Hematopoietic multipotent progenitor cell treated with erythropoietin and hydrocortisone succinate and interleukin-3 and kit ligand, for 15 days (in vitro differentiated cells): ENCODE measurements around the gene RALGPS1.

Source experiments
- DNase-seq: peaks from one replicate; pipeline ENCODE4 v3.0.0-alpha.2; 2015; ENCODE audit warnings: low spot score

RALGPS1 gene

DNA sequence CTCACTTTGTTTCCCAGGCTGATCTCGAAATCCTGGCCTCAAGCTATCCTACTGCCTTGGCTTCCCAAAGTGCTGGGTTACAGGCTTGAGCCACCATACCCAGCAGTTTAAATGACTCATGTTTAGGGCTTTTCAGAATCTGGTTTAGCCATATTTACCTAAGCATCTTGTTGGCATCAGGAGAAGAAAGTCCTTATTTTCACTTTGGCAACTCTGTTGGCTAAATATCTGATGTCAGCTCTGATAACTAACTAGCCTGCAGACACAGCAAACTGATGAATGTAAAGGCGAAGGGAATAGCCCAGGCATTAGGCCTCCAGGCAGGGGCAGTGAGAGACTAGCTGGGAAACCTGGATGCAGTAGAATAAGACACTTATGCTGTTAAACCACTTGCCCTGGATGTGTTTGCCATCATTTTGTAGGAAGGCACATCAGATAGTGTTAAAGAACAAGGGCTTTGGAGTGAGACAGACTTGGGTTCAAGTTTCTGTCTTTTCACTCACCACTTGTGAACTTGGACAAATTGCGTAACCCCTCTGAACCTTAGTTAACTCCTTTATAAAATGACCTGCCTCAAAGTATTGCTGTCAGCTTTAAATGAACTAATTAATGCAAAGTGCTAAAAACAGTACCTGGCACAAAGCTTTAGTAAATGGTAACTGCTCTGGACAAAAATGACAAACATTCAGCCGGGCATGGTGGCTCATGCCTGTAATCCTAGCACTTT is 315.3 kb downstream of the RALGPS1 start:
- no peak for DNase-seq

GRCh38 chr9:127231666-127232065 is 317.1 kb downstream of the RALGPS1 start:
- no peak for DNase-seq

DNA sequence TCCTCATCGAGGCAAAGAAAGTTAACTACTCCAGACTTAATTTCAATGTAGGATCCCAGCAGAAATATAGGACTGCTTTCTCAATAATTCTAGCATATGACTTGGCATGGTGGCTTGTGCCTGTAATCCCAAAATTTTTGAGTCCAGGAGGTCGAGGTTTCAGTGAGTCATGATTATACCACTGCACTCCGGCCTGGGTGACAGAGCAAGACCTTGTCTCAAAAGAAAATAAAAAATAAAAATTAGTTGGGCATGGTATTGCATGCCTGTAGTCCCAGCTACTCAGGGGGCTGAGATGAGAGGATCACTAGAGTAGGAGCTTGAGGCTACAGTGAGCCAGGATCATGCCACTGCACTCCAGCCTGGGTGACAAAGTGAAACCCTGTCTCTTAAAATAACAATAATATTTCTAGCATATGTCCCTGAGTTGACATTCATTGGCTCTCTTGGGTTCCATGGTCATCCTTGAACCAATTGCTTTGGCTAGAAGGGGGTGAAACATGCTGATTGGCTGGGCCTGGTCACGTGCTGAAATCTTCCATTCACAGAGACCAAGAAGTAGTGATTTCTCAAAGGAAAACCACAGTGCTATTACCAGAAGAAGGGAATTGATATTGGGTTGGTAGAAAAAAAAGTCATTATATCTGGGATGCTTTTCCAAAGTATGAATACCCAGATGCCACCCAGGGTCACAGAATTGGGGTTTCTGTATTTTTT is 318.4 kb downstream of the RALGPS1 start:
- DNase-seq: no peak

GRCh38 chr9:127233550-127233949 is 319.0 kb downstream of the RALGPS1 start:
- DNase-seq: no peak

GRCh38 chr9:127233989-127234388 is 319.4 kb downstream of the RALGPS1 start:
- DNase-seq: no peak

DNA sequence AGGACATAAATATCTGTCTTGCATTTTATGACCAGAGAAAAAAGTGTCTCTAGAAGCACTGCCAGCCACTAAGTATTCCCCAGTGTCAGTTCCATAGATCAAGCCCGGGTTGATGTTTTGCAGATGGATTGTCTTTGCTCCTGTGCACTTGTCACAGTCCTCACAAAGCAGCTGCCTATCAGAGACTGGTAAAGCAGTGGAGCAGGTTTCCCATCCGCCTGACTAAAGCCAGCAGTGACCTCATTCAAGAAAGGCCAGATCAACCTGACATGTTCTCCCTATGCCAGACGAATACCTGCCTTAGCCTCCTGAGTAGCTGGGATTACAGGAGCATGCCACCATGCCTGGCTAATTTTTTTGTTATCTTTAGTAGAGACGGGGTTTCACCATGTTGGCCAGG is 323.2 kb downstream of the RALGPS1 start:
- DNase-seq: no peak

GRCh38 chr9:127241354-127241753 is 326.8 kb downstream of the RALGPS1 start:
- DNase-seq: no peak

DNA sequence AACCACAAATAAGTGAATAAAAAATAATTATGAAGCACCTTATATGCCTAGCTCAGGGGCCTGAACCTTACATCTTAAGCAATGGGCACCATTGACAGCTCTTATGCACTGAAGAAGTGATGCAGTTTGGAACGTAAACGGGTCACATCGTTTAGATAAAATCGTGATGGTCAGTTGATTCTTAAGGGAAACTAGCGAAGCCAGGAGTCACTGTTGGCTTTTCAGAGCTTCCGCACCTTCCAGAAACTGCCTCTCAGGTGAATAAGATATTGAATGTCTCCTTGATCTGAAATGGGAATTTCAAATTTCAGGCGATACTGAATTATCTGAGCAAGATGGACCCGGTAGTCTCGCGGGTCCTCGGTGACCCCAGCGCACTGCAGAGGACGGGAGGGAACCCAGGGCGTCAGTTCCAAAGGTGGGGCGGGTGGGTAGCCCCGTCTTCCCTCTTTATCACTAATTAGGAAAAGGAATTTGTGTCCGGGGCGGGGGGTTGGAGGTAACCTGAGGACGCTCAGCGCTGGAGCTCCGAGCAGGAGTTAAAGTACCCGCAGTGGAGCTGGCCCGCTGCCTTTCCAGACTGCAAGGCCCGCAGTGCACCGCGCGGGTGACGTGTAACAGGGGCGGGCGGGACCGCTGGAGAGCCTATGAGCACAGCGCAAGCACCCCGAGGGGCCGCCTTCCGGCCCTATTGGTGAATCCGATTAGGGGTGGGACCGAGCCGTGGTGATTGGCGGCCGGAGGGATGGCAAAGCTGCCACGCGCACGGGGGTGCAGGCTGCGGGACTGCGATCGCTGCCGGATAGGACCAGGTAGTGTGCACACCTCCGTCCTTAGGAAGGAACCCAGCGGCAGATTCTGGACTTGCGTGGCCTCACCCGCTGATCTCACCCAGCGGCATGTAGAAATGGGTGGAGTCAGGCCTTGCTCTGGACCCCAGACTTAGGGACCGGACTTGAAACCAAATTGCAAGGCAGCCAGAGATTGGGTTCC is 330.3 kb downstream of the RALGPS1 start:
- DNase-seq: peak; percentile 84

GRCh38 chr9:127245637-127246164 is 331.1 kb downstream of the RALGPS1 start:
- no peak for DNase-seq

DNA sequence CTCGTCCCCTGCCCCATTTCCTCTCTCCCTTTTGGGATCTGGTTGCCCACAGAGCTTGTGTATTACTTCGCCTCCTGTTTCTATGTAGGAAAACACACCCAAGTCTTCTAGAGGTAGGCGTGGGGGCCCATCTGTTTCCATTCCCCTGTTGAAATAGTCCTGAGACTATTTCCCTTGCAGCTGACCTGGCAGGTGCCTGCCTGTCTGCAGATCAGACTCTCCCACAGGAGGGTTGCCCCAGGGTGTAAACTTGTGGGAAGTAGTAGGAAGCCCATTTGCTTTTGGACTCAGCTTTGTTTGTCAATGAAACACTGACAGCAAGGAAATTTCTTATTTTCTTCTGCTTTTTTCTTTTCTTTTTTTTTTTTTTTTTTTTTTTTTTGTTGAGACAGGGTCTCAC is 333.7 kb downstream of the RALGPS1 start:
- DNase-seq: no peak

DNA sequence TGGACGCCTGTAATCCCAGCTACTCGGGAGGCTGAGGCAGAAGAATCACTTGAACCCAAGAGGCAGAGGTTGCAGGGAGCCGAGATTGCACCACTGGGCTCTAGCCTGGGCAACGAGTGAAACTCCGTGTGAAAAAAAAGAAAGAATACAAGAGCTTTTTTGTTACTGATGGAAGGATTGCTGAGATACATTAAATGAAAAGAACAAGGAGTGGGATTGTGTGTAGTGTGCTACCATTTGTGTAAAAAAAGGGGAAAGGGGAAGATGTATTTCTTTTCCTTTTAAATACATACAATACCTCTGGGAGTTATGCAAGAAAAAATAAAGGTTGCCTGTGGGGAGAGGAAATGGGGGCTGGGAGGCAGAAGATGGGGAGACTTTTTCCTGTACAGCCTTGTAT is 335.3 kb downstream of the RALGPS1 start:
- DNase-seq: no peak

DNA sequence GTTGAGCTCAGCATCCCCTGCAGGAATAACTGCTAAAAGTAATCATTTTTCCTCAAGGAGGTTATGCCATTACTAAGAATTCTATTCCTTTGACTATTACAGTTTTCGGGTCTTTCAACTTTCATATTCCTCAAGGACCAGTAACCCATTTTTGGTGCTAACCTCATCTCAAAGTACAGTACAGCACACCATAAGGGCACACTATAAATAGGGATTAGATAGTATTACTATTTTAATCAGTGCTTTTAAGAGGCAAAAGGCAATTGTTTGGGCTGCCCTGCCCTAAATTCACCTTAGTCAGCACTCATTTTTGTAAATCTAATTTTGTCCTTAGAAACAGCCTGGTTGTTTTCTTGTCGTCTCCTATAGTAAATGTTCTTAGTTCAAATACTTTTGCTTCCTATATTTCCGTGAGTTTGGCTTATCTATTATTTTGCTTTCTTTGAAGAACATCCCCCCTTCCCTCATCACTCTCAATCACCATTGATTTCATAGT is 336.4 kb downstream of the RALGPS1 start:
- no peak for DNase-seq

DNA sequence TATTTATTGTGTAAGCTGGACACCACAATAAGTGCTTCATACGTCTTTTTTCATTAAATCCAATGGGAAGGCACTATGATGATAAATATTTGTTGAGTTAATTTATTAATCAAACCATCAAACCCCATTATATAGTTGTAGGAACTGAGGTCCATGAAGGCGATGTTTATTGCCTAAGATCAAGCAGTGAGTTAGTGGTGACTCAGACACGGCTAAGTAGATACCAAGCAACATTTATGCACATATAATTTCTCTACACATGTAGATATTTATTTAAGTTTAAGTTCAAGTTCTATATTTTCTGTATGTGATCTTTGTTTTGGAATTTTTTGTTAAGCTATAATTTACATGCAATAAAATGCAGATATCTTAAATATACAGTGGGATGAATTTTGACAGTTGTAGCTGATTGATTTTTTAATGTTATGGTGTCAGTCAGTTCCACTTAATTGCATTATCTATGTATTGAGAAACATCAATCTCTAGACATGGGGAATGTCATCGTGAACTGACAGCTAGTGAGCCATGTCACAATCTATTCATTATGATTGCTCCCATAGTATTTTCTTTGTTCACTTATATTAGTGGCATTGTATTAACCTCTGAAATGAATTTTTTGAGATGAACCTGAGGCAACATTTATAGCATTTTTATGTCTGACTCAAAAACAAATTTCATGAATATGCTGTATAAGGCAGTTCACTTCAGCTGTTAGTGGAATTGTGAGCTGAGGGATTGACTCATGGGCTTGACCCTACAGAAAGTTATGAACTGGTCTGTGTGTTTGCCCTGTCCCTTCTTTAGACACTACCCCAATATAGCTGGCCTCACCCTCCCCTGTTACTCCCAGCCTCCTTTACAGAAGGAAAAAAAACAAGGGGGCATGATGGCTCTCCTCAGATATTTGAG is 338.1 kb downstream of the RALGPS1 start:
- no peak for DNase-seq

DNA sequence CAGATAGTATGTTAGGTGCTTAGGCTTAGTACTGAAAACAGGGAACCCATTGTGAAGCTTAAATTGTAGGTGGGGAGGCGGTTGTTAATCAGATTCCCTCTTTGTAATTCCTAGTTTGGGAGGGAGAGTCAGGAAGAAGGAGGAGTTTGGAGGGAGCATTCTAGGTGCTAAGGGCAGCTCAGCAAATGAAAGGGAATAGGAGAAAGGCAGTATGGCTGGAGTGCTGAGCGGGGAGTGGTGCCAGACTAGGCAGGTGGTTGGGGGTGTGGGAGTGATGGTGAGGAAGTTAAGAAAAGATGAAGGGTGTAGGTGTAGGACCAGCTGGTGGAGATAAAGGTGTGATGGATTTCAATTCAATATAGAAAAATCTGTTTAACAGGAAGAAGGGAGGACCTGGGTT is 338.9 kb downstream of the RALGPS1 start:
- DNase-seq: no peak

GRCh38 chr9:127255692-127256091 is 341.1 kb downstream of the RALGPS1 start:
- no peak for DNase-seq

GRCh38 chr9:127256324-127256723 is 341.7 kb downstream of the RALGPS1 start:
- no peak for DNase-seq

GRCh38 chr9:127258606-127259471 is 344.3 kb downstream of the RALGPS1 start:
- no peak for DNase-seq

GRCh38 chr9:127262602-127263001 is 348.0 kb downstream of the RALGPS1 start:
- DNase-seq: no peak

- DNase-seq: no peak
Observed at GRCh38 chr9:127263237-127263636, 348.7 kb downstream of the RALGPS1 start.

- DNase-seq: no peak
Observed at GRCh38 chr9:127263664-127264063, 349.1 kb downstream of the RALGPS1 start.
